Activated T-cell treated with anti-CD3 and anti-CD28 coated beads for 48 hours (primary cell): ENCODE measurements around the gene SCP2.

ENCODE experiments used
- DNase-seq: peaks from one replicate; pipeline ENCODE4 v3.0.0-alpha.2; 2020; ENCODE audit warnings: low read depth

Gene SCP2

DNA sequence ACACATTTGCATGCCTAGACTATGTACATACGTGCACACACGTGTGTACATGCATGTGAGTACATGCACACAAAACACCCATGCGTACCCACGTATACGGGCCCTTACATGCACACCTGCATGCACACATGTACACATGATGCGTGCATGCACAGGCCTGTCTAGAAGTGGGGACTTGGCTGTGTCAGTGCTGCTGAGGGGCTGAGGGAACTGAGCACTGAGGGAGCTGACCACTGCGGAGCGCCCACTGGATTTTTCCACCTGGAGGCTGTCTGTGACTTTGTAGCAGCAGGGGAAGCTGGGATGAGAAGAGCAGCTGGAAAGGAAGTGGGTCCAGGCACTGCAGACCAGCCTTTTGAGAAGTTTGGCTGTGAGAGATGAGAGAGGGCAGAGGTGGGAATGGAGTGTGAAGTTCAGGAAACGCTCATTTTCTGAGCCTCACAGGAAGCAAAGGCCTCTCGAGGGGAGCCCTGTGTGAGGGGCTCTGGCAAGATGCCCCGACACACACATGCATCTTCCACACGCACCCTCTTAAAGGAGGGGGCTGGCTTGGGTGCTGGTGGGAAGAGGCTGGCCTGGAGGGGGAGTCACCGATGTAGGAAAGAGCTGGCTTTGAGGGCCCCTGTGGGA is 155.9 kb downstream of the SCP2 start:
- no peak for DNase-seq

DNA sequence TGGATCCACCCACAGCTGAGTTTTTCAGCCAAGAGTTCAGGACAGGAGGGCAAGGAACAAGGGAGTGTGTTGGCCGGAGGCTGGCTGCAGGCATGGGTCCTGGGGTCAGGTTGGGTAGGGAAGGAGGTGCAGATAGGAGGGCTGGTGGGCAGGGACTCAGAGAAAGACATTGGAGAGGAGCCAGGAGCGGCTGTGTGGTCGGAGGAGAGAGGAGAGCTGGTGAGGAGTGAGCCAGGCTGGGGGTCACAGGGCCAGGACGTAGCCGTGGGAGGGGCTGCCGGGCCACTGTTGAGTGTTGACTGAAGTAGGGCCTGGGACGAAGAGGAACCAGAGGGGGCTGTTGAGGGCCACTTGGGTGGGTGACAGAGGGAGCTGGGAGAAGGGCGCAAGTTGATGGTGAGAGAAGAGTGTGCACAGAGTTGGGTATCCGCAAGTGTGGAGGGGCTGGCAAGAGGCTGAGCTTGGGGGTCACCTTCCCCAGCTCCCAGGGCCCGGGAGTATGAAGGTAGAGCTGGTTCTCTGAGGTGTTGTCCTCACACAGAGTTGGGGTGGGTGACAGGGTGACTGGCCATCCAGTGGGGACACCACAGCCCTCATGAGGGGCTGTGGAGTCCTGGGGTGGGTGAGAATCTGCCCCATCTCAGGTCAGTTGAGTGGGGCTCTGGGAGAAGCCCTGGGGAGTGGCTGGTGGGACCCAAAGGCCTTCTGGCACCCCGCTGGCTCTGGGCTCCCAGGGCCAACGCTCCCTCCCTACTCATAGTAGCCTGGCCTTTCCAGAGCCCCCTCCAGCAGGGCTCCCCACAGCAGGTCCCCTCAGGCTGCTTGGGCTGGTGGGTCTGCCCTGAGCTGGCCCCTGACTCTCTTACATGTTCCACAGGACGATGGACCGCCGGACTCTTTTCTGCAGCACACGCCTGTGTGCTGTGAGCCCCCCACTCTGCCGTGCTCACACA is 156.8 kb downstream of the SCP2 start:
- DNase-seq, result no peak

DNA sequence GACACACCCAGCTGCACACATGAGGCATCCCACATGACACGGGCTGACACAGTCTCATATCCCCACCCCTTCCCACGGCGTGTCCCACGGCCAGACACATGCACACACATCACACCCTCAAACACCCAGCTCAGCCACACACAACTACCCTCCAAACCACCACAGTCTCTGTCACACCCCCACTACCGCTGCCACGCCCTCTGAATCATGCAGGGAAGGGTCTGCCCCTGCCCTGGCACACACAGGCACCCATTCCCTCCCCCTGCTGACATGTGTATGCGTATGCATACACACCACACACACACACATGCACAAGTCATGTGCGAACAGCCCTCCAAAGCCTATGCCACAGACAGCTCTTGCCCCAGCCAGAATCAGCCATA is 157.5 kb downstream of the SCP2 start:
- no peak for DNase-seq

DNA sequence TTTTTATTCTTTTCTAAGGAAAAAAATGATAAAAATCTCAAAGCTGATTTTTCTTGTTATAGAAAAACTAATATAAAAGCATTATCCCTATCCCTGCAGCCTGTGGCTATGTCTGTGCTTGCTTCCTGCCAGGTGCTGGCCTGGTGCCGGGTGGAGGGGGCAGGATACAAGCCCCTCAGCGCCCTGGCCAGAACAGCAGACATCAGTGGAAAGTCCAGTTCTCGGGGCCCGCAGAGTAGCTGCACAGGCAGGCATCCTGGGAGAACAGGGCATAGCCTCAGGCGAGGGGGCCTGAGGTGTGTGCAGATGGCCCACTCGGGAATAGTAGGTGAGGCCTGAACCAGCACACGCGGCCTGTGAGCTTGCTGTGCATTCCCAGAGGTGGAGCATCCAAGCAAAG is 158.3 kb downstream of the SCP2 start:
- no peak for DNase-seq

DNA sequence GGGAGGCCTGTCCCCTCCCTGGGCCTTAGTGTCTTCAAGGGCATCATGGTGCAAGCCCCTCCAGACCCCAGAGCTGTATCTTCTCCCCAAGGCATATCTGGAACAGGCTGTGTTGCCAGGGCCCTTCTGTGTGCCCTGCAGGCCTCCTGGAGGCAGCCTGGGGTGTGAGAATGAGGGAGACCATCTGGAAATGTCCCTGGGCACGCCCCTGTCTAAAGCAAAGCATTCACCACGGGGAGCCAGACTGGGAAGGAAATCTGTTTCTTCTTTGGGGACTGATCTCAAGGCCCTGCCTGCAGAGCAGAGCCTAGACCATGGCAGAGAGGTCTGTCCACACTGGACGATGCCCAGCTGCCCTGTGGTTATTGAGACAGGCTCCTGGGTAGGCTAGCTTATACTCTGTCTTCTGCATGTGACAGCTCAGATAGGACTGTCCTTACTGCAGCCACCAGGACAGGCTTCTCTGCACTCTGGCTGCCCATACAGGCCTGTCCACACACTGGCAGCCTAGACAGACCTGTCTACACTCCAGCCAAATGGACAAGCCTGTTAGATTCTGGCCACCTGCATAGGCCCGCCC is 159.5 kb downstream of the SCP2 start:
- DNase-seq, result no peak

DNA sequence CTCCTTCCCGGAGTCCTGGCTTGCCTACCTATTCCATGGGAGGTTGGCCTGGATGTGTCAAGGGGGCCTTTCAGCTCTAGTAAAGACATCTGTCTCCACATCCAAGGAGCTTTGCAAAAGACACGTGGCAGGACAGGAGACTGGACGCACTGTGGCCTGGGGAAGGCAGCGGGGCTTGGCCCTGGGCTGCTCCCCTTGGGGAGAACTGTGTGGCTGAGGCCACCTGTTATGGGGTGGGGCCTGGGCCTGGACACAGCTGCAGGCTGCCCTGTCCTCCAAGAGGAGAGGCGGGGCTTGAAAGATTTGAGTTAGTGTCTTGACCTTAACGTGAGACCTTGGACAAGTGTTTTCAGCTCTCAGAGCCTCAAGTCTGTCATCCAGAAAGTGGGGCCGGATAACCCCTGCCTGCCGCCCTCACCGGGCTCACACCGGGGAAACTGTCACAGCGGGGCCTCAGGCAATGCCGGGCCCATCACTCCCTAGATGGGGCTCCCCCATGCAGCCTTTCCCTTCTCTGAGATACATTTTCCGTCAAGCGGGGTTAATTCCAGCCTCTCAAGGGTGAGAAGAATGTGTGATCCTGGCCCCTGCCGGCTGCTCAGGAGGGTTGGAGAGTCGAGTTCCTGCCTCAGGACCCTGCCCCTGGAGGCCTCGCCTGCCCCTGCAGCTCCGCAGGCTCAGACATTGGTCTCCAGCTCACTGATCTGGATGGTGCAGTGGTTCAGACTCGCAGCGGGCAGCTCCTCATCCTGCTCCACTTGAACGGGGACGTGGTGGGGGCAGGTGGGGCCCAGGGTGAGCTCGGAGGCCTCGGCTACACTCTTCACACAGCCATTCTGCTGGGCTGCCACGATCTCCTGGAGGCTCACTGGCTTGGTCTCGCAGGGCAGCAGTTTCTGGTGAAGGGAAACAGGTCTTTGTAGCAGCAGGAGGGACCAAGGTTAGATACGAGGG is 160.5 kb downstream of the SCP2 start:
- no peak for DNase-seq

DNA sequence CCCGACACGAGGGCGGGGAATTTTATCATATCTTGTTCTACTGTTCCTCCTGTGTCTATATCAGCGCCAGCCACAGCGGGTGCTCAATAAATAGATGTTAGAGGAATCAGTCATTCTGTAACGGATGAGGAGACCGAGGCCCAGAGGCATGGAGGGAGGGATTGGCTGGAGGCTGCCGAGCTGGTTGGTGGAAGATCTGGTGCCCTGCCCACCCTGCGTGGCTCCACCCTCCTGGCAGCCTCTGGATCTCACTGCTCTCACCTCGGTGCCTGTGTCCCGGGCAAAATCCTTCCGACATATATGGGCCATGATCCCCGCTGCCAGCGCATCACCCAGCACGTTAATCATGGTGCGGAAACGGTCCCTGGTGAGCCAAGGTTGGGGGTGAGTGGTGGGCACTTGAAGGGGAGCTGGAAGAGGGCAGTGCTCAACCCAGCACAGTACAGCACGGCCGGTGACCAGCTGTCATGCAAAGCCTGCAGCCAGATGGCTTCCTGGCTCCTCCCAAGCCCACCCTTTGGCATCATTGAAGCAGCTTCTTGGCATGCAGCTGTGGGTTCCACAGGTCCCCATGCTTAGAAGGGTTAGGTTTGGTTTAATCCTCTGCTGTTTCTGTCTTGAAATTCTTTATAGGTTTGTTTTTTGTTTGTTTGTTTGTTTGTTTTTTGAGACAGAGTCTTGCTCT is 161.7 kb downstream of the SCP2 start:
- no peak for DNase-seq

DNA sequence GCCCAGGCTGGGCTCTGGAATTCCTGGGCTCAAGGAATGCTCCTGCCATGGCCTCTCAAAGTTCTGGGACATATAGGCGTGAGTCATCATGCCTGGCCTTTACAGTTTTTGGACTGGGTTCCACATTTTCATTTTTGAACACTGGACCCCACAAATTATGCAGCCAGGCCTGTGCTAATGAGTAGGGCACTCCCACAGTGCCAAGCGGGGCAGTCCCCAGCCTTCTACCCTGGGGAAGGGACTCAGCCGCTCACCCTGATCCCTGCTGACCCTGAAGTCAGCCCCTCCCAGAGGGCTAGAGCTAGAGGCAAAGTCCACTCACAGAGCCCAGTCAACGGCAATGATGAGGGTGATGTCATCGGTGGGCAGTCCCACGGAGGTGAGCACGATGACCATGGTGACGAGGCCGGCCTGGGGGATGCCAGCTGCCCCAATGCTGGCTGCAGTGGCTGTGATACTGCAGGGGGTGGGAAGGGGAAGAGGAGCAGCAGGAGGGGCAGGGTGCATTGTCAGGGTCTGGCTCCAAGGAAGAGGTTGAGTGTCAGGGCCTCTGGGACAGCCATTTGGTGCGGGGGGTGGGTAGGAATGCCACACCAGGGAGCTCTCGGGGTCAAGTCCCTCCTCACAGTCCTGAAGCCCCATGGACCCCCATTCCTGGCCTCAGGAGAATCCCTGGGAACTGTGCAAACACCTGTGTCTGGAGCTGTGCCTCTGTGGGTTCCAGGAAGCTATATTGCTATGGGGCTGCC is 162.6 kb downstream of the SCP2 start:
- DNase-seq, result no peak

DNA sequence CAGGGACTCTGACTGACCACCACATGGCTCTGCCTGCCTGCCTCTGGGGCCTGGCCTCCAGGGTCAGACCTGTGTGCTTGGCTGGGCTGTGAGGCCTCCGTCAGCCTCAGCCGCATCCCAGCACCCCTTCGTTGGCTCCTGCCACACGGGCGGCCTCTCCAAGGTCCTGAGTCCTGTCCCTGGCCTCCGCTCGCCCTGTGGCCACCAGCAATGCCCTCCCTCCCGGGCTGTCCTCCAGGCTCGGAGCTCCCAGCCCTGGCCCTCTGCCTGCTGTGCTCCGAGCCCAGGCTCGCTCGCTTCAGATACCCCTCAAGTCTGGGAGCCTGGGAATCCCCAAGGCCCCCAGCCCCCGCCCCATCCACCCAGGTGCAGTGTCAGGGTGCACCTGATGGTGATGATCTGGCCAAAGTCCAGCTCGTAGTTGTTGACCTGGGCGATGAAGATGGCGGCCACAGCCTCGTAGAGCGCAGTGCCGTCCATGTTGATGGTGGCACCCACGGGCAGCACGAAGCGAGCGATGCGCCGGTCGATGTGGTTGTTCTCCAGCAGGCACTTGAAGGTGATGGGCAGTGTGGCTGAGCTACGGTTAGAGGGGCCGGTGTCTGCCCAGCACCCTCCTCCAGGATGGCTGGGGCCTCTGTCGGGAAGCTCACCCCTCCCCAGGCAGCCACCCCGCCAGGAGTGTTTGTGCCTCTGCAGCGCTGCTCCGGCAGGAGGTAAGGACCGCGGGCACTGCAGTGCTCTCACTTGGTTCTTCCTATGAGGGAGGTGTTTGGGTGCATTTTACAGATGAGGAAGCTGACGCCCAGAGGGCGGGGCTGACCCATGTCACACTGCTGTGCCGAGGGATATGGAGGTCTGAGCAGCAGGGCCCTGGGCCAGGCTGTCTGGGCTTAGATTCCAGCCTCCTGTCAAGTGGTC is 163.4 kb downstream of the SCP2 start:
- no peak for DNase-seq

DNA sequence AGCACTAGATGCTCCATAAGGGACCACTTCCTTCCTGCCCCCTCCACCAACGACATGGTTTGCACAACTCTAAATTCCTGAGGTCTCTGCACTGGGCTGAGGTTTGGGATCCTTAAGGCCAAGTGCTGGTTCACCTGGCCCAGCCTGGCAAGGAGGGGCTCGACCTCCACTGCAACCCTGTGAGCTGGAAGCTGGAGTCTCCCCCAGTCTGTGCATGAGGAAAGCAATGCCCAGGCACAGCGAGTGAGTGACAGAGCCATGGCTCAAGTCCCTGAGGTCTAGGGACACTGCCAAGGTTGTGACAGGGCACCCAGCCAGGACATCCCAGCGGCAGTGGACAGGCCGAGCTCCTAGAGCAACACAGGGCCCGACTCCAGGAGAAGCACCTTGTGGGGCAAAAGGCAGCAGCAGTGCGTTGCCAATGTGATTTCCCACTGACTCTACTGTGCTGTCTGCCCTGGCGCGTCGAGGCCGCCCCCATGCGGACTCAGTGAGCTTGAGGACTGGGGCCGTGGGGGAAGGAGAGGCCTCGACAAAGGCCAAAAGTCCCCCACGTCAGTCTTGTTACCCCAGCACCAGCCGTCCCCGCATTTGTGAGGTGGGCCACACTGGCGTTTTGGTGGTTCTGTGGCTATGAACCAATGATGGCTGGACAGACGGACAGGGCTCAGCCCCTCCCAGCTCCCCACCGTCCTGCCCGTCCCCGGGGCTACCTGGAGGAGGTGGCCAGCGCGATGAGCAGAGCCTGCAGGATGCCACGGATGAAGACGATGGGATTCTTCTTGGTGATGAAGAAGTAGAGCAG is 165.0 kb downstream of the SCP2 start:
- DNase-seq, result no peak

DNA sequence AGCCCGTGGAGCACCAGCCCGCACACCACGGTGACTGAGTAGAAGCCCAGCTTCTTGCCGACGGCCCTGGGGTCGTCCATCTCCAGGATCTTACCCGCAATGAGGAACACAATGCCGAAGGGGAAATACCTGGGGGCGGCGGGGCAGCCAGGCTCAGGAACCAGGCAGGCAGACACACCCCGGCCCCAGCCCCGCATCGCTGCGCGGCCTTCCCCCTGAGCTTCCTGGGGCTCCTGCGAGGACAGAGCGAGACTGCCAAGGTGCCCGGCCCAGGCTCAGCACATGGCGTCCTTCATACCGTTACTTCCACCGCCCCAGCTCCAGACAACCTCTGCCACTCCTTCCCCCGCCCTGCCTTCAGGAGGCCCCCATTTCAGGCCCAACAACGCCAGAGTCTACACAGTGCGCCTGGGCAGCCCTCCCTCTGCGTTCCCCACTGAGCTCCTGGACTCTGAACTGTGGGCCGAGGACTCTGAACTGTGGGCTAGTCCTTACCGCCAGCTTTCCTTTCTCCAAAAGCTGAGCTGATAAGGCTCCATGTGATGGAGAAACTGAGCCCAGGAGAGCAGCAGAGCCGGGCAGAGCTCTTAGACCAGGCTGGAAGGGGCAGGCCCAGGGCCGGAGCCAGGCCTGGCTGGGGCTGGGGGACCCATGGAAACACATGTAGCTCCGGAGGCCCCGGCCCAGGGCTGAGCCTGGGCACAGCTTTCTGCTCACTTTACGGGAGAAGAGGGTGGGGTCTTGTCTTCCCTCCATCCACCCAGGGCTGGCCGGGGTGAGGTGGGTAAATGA is 165.8 kb downstream of the SCP2 start:
- DNase-seq, result no peak

DNA sequence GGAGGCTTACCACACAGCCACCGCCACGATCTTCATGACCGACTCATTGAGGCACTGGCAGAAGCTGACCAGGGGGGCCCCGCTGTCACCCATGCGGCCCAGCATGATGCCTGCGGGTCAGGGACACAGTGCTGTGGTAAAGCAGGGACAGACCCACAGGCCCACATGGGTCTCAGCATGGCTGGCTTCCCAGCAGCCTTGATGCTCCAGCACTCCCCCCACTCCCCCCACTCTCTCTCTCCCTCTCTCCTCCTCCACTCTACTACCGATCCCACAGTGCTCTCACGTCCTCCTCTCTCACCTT is 166.3 kb downstream of the SCP2 start:
- DNase-seq, result no peak

DNA sequence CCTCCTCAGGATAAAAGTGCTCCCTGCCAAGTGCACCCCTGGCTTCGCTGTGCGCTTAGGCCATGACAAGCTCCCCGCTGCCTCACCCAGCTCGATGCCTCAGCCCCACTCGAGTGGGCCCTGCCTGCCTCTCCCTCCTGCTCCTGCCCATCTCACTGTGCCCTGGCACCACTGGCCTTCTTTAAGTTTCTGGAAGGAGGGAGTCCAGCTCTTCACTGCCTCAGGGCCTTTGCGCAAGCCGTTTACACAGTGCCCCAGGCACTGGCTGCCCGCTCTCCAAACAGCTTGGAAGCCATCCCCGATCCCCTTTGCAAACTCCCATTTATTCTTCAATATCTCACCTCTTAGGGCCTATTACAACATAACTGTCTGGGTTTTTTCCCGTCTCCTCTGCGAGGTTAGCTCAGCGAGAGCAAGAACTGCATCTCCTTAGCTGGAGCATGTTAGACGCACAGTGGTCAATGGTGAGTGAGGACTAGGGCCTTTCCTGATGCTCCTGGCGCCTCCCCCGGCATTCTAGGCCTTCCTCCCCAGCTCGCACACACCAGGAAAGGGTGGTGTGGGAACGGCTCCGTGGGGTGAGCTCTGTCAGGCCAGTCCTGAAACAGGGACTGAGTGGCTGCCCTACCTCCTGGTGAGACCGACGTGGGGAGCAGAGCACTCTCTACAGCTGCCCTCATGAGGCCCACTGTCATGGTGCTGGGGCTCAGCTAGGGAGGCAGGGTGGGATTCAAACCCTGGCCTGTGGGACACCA is 166.9 kb downstream of the SCP2 start:
- DNase-seq, result no peak

DNA sequence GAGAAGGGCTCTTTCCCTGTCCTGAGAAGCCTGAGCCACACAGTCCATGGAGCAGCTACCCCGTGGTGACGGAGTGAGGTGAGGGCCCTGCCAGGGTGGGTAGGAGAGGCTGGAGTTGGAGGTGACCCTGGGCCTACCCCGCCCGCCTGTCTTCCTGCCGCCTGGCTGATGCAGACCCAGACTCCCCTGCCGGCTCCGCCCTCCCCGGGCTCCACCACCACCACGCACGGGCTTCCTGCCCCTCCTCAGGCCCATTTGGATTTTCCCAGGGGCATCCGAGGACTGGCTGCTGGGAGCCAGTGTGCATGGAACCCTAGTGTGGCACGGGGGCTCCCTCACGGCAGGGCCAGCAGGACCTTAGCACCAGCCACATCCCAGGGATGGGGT is 167.4 kb downstream of the SCP2 start:
- DNase-seq, result no peak
